KG1 (cell line): ENCODE measurements around the gene PABPN1.
"Not testable (repeated sequence)": the region's sequence is repeated elsewhere in the genome, so short reads cannot be mapped to it uniquely, and the experiment has no call there.

ENCODE experiments used
- DNase-seq: peaks from one replicate; lab custom pipeline; 2025; lab: John Stamatoyannopoulos, UW

Gene PABPN1, protein sequence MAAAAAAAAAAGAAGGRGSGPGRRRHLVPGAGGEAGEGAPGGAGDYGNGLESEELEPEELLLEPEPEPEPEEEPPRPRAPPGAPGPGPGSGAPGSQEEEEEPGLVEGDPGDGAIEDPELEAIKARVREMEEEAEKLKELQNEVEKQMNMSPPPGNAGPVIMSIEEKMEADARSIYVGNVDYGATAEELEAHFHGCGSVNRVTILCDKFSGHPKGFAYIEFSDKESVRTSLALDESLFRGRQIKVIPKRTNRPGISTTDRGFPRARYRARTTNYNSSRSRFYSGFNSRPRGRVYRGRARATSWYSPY

DNA sequence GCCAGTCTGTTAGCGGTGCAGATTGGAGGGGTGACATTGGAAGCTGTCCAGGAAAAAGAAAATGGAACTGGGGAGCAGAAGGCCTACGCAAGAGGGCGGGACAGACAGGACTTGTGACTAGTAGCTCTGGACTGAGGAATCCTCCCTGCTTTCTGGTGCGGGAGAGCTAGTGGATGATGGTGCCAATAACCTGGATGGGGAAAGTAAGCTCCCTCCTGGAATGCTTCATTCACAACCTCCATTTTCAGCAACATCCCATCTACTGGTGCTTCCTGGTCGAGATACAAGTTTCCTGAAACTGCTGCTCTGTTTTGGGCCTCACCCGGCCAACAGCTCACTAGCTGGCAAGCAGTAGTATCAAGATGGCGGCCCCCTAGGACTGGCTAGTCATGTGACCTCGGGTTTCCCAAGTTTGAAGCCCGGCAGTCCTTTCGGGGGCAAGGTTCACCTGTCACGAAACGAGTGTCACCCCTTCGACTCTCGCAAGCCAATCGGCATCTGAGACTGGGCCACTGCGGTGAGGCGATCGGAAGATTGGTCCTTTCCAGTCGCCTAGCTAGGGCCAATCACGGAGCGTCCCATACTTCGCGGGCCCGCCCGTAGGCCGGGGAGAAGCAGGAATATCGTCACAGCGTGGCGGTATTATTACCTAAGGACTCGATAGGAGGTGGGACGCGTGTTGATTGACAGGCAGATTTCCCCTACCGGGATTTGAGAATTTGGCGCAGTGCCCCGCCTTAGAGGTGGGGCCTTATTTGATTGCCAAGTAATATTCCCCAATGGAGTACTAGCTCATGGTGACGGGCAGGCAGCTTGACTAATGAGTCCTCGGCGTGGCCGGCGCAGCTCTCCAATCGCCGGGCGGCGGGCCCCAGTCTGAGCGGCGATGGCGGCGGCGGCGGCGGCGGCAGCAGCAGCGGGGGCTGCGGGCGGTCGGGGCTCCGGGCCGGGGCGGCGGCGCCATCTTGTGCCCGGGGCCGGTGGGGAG lies at the start of gene PABPN1:
Gene PABPN1, plus strand, starts transcription at position 874 of the 988 bp plus-strand sequence. Its CDS starts 13 bp downstream, at position 887.
- peak; percentile 99 for DNase-seq

GRCh38 chr14:23275412-23275811 lies 45.8 kb upstream of the PABPN1 start:
- DNase-seq, result no peak

- DNase-seq, result no peak
Measured at GRCh38 chr14:23277189-23277588, 44.1 kb upstream of the PABPN1 start.

GRCh38 chr14:23277928-23278327 lies 43.3 kb upstream of the PABPN1 start:
- not testable (repeated sequence) for DNase-seq

DNA sequence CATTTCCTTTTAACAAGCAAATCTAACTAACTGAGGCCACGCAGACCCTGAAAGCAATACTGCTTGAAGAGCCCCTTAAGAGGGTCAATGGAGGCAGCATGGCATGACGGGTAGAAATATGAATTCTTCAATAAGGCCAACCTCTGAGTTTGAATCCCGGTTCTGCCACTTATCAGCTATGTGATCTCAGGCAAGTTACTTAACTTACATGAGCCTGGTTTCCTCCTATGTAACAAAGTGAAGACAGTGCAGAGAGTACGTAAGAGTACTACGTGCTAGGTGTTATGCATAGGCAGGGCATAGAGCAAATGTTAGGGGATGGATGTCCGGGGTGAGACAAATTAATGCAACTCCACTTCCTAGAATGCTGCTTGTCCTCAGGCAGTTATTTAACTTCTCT lies 40.0 kb upstream of the PABPN1 start:
- DNase-seq, result no peak

DNA sequence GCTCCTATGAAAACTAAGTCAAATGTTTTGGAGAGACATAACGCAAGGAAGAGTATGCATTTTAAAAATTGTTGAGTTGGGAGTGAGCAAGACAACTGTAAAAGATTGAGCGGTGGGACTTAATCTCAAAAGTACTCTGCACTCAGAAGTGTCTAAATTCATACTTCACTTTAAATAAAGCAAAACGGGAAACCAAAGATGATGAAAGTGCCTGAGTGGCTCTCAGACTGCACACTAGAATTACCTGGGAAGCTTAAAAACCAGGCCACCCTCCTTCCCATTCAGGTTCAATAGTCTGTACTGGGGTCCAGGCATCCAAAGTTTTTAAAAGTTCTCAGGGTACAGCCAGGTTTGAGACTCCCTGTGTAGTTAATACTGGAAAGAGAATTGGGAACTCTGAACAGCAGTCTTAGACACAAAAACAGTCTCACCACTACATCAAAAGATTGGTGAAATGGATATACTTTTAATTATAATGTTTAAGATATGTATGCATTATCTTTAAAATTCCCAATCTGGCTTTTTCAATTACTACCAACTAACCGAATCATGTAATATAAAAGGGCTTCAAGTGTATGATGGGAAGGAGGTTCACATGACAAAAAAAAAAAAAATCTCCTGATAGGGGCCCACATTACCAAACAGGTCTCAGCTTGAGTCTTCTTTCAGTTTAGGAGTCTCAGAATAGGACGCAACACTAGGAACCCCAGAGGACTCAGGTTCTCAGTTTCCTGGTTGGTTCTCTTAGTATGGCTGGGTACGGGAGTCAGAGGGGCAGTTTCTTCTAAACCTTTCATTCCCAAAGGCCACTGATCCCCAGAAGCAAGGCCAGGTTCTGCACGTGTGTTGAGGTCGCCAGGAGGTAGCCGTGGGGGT lies 36.4 kb upstream of the PABPN1 start:
- DNase-seq, result peak; percentile 19

GRCh38 chr14:23285530-23286019 lies 35.7 kb upstream of the PABPN1 start:
- no peak for DNase-seq

DNA sequence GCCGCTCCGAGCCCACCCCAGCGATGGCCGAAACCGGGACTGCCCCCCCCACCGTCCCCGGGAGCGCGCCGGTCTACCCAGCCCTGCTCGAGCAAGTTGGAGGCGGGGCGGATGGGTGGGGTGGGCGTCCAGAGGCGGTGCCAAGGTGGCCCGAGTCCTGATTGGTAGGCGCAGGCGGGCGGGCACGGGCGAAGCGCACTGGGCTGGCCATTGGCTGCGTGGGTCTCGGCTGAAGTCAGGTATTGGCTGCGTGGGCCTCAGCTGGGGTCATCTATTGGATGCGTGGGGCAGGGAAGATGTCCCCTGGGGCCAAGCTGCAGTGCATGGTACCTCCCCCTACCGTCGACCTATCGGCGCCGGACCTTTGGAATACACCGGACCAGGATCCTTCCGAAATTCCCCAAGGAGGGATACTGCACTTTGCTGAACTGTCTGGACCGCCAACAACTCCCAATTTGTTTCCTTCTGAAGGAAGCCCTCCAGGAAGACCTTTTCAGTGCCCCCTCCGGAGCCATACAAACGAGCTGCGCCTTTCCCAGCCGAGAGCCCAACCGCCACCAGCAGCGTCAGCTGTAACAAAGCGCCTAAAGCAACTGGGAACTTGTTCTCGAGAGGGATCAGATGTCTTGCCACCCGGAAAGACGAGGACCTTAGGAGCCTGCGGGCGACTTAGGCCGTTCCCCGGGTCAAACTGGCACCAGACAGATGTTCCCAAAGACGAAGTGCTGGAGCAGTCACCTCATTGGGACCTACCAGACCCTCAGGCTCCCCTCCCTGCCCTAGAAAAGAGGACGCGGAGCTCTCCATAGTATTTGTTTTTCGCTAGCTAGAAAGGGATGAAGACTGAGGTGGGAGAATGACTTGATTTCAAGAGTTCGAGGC lies 35.0 kb upstream of the PABPN1 start, which contains the start of gene HOMEZ:
Gene HOMEZ, minus strand, starts transcription at position 113 of the 882 bp plus-strand sequence. CDS start 180 bp downstream, outside the sequence.
- DNase-seq, result peak; percentile 90

DNA sequence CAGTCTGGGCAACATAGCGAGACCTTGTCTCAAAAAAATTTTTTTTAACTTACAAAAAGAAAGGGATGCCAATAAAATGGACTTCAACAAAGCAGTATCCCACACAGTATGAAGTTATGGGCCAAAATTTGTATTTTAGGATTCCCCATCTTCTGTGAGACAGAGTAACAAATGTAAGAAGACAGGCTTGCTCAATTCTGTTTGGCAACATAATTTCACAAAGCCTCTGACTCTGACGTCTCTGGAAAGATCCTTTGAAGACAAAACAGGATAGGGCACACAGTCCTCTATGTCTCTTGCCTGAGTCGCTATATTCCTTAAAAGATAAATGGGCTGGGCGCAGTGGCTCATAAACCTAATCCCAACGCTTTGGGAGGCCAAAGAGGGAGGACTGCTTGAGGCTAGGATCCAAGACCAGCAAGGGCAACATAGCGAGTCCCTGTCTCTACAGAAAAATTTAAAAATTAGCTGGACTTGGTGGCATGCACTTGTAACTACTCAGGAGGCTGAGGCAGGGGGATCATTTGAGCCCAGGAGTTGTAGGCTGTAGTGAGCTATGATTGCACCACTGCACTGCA lies 34.3 kb upstream of the PABPN1 start:
- no peak for DNase-seq

- DNase-seq, result peak; percentile 21
Measured at GRCh38 chr14:23294734-23295561, 26.3 kb upstream of the PABPN1 start.

- no peak for DNase-seq
Measured at GRCh38 chr14:23296012-23296777, 25.1 kb upstream of the PABPN1 start.

DNA sequence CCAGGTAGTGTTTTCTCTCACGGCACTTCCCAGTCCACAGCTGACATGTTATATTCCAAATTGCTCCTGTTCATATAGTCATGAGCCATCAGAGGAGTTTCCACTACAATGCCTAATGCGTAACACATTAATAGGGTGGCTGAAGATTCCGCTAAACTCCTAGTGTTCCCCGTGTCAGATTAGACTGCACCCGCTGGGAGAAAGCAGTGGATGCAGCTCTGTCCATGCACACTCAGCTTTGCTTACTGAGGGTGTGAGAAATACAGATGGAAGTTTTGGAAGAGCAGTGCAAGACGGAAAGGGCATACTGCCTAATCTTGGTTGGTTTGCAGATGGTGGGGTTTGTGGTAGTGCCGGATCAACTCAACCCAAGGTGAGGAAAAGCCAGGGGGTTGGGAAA lies 24.2 kb upstream of the PABPN1 start:
- DNase-seq, result no peak

- DNase-seq, result no peak
Measured at GRCh38 chr14:23297611-23298277, 23.5 kb upstream of the PABPN1 start.

DNA sequence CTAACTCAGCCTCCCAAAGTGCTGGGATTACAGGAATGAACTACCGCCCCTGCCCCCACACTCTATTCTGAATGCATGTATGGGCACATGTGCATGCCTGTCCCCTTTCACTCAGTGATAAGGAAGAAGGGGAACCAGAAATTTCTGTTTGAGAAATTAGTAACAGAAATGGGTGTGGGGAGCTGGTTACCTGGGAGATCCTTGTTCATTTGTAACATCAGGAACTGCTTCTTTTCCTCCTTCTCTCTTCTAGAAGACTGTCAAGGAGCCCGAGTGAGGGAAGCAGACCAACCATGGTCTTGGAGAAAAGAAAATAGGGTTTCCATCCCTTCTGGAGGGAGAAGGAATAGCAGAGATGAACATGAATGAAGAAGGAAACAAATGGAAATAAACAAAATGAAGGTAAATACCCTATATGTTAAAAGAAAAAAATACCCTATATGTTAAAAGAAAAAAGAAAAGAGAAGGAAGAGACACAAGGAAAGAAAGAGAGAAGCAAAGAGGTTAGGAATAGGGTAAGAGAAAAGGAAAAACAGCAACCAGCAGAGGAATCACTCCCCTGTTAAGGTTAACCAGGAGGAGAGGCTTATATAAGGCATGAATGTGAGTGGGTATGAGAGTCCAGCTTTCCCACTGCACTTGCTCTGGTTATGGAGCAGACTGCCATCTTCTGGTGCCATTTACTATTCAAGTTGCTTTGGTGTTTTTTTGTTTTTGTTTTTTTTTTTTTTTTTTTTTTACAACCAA lies 21.9 kb upstream of the PABPN1 start:
- no peak for DNase-seq

GRCh38 chr14:23299986-23300686 lies 21.1 kb upstream of the PABPN1 start:
- DNase-seq, result no peak

DNA sequence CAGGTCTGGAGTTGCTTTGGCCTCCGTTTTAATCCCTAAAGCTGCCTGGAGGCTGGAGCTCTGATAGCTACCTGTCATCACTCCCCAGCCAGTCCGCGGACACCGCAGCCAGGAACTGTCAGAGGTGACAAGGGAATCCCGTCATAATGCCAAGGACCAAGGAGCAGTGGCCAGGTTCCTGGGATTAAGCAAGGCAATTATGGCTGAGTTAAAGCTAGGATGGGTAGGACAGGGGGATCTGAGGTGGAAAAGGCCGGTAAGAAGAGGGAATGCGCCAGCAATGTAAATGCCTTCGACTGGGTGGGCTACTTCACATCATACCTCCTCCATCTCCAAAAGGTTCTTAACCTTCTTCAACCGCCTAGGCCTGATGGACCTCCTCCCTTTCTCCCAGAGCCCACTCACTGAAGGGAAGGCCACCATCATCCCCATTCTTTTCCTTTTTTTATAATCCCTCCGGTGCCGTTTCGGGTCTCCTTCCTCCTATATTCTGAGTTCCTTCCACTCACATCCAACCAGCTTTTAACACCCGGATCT lies 20.5 kb upstream of the PABPN1 start:
- no peak for DNase-seq
